Measurements from ENCODE around the gene CARD6.

The CARD6 gene

GRCh38 chr5:40829748-40830533, 11.2 kb upstream of the CARD6 start:
- ATAC-seq, result no peak
- TF ChIP-seq ZNF565 (CRISPR knock-in tag; conservative IDR thresholded peaks at IDR 0.05; ENCODE audit: low read depth) (no peak), BACH2 (CRISPR knock-in tag; IDR thresholded peaks at IDR 0.05; ENCODE audit: borderline replicate concordance) (no peak), CREB5 (CRISPR knock-in tag; IDR thresholded peaks at IDR 0.05; ENCODE audit: low read depth) (no peak), CSDC2 (CRISPR knock-in tag; IDR thresholded peaks at IDR 0.05) (no peak), ISL1 (CRISPR knock-in tag; IDR thresholded peaks at IDR 0.05) (no peak), TOX (CRISPR knock-in tag; IDR thresholded peaks at IDR 0.05; ENCODE audit: borderline replicate concordance) (no peak), ARNTL (CRISPR knock-in tag; IDR thresholded peaks at IDR 0.05; ENCODE audit: borderline replicate concordance, low read depth) (no peak), PPARA (CRISPR knock-in tag; IDR thresholded peaks at IDR 0.05; ENCODE audit: borderline replicate concordance) (no peak), ZNF8 (CRISPR knock-in tag; IDR thresholded peaks at IDR 0.05) (no peak), PATZ1 (CRISPR knock-in tag; IDR thresholded peaks at IDR 0.05; ENCODE audit: borderline replicate concordance) (no peak), ESRRG (CRISPR knock-in tag; IDR thresholded peaks at IDR 0.05) (no peak), ZFP30 (CRISPR knock-in tag; IDR thresholded peaks at IDR 0.05) (no peak)
- TF ChIP-seq, protein P1, sequence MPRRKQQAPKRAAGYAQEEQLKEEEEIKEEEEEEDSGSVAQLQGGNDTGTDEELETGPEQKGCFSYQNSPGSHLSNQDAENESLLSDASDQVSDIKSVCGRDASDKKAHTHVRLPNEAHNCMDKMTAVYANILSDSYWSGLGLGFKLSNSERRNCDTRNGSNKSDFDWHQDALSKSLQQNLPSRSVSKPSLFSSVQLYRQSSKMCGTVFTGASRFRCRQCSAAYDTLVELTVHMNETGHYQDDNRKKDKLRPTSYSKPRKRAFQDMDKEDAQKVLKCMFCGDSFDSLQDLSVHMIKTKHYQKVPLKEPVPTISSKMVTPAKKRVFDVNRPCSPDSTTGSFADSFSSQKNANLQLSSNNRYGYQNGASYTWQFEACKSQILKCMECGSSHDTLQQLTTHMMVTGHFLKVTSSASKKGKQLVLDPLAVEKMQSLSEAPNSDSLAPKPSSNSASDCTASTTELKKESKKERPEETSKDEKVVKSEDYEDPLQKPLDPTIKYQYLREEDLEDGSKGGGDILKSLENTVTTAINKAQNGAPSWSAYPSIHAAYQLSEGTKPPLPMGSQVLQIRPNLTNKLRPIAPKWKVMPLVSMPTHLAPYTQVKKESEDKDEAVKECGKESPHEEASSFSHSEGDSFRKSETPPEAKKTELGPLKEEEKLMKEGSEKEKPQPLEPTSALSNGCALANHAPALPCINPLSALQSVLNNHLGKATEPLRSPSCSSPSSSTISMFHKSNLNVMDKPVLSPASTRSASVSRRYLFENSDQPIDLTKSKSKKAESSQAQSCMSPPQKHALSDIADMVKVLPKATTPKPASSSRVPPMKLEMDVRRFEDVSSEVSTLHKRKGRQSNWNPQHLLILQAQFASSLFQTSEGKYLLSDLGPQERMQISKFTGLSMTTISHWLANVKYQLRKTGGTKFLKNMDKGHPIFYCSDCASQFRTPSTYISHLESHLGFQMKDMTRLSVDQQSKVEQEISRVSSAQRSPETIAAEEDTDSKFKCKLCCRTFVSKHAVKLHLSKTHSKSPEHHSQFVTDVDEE (CRISPR knock-in tag; IDR thresholded peaks at IDR 0.05), result no peak

DNA sequence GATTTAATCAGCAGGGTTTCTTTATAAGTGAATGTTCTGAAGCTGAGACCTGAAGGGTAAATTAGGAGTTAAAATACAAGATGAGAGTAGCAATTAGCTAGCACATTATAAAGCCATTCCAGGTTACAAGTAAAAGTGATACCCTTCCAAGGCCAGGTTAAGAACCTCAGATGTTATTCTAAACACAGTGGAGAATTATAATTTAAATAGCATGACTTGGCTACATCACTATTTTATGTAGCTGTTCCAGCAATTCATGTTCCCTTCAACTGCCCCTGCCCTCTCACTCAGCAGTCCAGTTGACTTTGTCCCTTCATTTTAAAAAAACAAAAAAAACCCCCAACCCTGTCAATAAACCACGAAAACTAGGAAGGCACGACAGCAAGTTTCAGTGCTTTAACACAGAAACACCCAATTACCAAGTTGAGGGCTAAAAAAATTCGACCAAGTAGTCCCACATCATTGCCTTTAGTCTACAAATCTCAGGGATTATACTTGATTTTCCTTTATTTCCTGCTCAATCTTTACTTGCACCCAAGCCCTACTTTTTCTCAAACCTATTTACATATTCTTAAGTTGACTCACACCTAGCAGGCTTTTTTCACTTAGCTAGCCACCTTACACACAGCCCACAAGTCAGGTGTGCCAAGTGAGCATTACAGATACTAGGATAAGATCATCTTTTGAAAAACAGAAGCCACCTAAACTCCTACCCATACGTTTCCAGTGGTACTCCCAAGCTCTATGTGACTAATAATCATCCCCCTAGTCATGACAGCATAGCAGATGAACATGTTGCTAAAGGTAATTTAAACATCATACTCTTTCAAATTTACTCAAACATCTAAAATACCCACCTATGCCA, 9.6 kb upstream of the CARD6 start:
- TF ChIP-seq ZFP3 (CRISPR knock-in tag; IDR thresholded peaks at IDR 0.05) (peak; percentile 86), PPARA (CRISPR knock-in tag; IDR thresholded peaks at IDR 0.05; ENCODE audit: borderline replicate concordance) (no peak)
- ATAC-seq, result no peak

GRCh38 chr5:40832345-40832744, 8.8 kb upstream of the CARD6 start:
- ATAC-seq, result no peak
- TF ChIP-seq, protein P2, sequence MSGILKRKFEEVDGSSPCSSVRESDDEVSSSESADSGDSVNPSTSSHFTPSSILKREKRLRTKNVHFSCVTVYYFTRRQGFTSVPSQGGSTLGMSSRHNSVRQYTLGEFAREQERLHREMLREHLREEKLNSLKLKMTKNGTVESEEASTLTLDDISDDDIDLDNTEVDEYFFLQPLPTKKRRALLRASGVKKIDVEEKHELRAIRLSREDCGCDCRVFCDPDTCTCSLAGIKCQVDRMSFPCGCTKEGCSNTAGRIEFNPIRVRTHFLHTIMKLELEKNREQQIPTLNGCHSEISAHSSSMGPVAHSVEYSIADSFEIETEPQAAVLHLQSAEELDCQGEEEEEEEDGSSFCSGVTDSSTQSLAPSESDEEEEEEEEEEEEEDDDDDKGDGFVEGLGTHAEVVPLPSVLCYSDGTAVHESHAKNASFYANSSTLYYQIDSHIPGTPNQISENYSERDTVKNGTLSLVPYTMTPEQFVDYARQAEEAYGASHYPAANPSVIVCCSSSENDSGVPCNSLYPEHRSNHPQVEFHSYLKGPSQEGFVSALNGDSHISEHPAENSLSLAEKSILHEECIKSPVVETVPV (CRISPR knock-in tag; IDR thresholded peaks at IDR 0.05), result no peak
- no peak for TF ChIP-seq ZNF8 (CRISPR knock-in tag; IDR thresholded peaks at IDR 0.05)
- TF ChIP-seq SNAI2 (CRISPR knock-in tag; IDR thresholded peaks at IDR 0.05), result no peak
- TF ChIP-seq GLIS3 (CRISPR knock-in tag; IDR thresholded peaks at IDR 0.05), result no peak
- TF ChIP-seq OSR1 (CRISPR knock-in tag; IDR thresholded peaks at IDR 0.05), result no peak
- TF ChIP-seq TOX (CRISPR knock-in tag; IDR thresholded peaks at IDR 0.05; ENCODE audit: borderline replicate concordance), result no peak
- TF ChIP-seq ZFP3 (CRISPR knock-in tag; IDR thresholded peaks at IDR 0.05), result no peak
- TF ChIP-seq ESRRG (CRISPR knock-in tag; IDR thresholded peaks at IDR 0.05), result no peak
- no peak for TF ChIP-seq RARB (CRISPR knock-in tag; IDR thresholded peaks at IDR 0.05)
- TF ChIP-seq ZNF565 (CRISPR knock-in tag; conservative IDR thresholded peaks at IDR 0.05; ENCODE audit: low read depth), result no peak
- TF ChIP-seq ZC3H10 (CRISPR knock-in tag; IDR thresholded peaks at IDR 0.05), result no peak
- no peak for TF ChIP-seq TCF4 (CRISPR knock-in tag; IDR thresholded peaks at IDR 0.05; ENCODE audit: borderline replicate concordance)
- TF ChIP-seq ARNTL (CRISPR knock-in tag; IDR thresholded peaks at IDR 0.05; ENCODE audit: borderline replicate concordance, low read depth), result no peak
- TF ChIP-seq ISL1 (CRISPR knock-in tag; IDR thresholded peaks at IDR 0.05), result no peak
- no peak for TF ChIP-seq ZFP30 (CRISPR knock-in tag; IDR thresholded peaks at IDR 0.05)
- TF ChIP-seq, protein P1 (CRISPR knock-in tag; IDR thresholded peaks at IDR 0.05), result no peak
- TF ChIP-seq BACH2 (CRISPR knock-in tag; IDR thresholded peaks at IDR 0.05; ENCODE audit: borderline replicate concordance), result no peak
- no peak for TF ChIP-seq ZNF70 (CRISPR knock-in tag; IDR thresholded peaks at IDR 0.05)
- no peak for TF ChIP-seq CSDC2 (CRISPR knock-in tag; IDR thresholded peaks at IDR 0.05)
- TF ChIP-seq PATZ1 (CRISPR knock-in tag; IDR thresholded peaks at IDR 0.05; ENCODE audit: borderline replicate concordance), result no peak

Measured in SK-N-SH treated with all-trans-retinoic acid at 6 μM for 48 hours (cell line).